Dermis lymphatic vessel endothelial cell (primary cell): ENCODE measurements around the gene SLC22A31. TPM values are rescaled to one million over a fixed set of nuclear protein-coding genes. Genes with fewer than 3 reads are reported as not detected.

Source experiments
- total RNA-seq: library from RNA; depleted of rRNA; stranded (reverse); fragments of >200 nt; gene quantifications from 2 replicates; pipeline ENCODE4 v1.2.1, GENCODE V29; 2014

Gene SLC22A31
- total RNA-seq, result 0.22 TPM in 1 of 2 replicates, not detected in the other

GRCh38 chr16:89200124-89200849 is at the start of gene SLC22A31:
TSS of gene SLC22A31 (minus strand) at chr16:89200537. CDS start at chr16:89200501, 36 bp downstream.

GRCh38 chr16:89217388-89218191 is 17.3 kb upstream of the SLC22A31 start, which contains the start of gene ZNF778:
TSS of gene ZNF778 (plus strand) at chr16:89217703. CDS start at chr16:89221128, 3,425 bp downstream.

DNA sequence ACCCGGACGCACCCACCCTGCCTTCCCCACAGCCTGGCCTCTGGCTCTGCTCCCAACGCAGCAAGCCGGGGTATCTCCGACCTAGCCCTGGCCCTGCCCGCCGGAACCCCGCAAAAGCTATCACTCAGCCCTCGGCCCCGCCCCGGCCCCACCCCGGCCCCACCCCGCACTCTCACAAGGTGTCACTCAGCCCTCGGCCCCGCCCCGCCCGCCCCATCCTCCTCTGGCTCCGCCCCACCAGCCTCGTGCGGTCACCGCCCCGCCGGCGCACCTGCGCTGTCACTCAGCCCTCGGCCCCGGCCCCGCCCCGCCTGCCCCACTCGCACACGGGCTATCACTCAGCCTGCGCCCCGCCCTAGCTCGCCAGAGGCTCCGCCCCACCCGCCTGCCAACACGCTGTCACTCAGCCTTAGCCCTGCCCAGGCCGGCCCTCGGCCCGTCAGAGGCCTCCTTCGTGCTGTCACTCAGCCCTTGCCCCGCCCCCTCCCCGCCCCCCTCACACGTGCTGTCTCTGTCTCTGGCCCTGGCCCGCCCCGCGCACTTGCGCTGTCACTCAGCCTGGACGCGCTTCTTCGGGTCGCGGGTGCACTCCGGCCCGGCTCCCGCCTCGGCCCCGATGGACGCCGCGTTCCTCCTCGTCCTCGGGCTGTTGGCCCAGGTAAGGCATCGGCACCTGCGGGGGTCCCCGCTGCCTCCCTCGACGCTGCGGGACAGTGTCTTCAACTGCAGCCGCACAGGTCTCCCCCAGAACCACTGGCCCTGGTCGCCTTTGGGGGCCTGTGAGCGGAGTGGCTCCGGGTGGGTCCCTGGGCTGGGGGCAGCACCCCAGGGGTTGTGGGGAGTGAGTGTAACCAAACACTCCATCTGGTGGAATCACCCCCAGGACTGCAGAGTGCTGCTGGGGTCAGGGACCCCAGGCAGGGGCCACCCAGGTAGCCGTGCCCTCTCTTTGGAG is 28.8 kb downstream of the SLC22A31 start, which contains the start of gene CDH15:
TSS of gene CDH15 (plus strand) at position 533 of the 955 bp plus-strand sequence. CDS start at position 617, 84 bp downstream.

Other genes starting within 250 kb of the SLC22A31 start
- under 0.01 TPM in 1 of 2 replicates, not detected in the other for gene CBFA2T3, start 223.3 kb downstream of the SLC22A31 start, total RNA-seq
- gene ACSF3, start 106.7 kb downstream of the SLC22A31 start, total RNA-seq, result 17.8 and 21.4 TPM in 2 replicates
- gene CDH15, start 28.8 kb downstream of the SLC22A31 start, total RNA-seq, result 0.11 TPM in 1 of 2 replicates, not detected in the other
- gene ZNF778, start 17.2 kb upstream of the SLC22A31 start, total RNA-seq, result 11.9 and 13.4 TPM in 2 replicates